OCI-LY3 (cell line): ENCODE results near the gene ANP32A.

Experiments used
- H2AFZ ChIP-seq: fragments of 200-600, 300-600 bp; shearing (Covaris generic); 2 replicates; pipeline ENCODE4 v1.6.0; 2014; ENCODE audit warnings: antibody characterized with exemption, low read depth, low read length
- H3K27ac ChIP-seq: fragments of 200-600, 300-600 bp; sonication (generic); 2 replicates; pipeline ENCODE4 v1.5.1; 2014; ENCODE audit warnings: mild to moderate bottlenecking, low read length, moderate library complexity, mixed read lengths
- H3K27me3 ChIP-seq: fragments of 200-600, 300-600 bp; sonication (generic); 2 replicates; pipeline ENCODE4 v1.6.1; 2014; ENCODE audit warnings: low read depth, low read length, mixed read lengths
- H3K36me3 ChIP-seq: fragments of 200-600, 300-600 bp; sonication (generic); replicated peaks from 2 replicates; pipeline ENCODE3; 2014; ENCODE audit warnings: low read depth, low read length, mixed read lengths
- H3K4me1 ChIP-seq: fragments of 300-600, 200-600 bp; sonication (generic); 2 replicates; pipeline ENCODE4 v1.6.1; 2014; ENCODE audit warnings: low read length, mixed read lengths
- H3K4me2 ChIP-seq: fragments of 200-600, 300-600 bp; sonication (generic); 2 replicates; pipeline ENCODE4 v1.6.1; 2014; ENCODE audit warnings: low read length, mixed read lengths
- H3K4me3 ChIP-seq: fragments of 300-600, 200-600 bp; sonication (generic); 2 replicates; pipeline ENCODE4 v1.5.1; 2014; ENCODE audit warnings: antibody characterized with exemption, mild to moderate bottlenecking, low read length, moderate library complexity
- H3K79me2 ChIP-seq: fragments of 300-600, 200-600 bp; shearing (Covaris generic); 2 replicates; pipeline ENCODE4 v1.6.1; 2014; ENCODE audit warnings: mild to moderate bottlenecking, low read length, mixed read lengths
- H3K9ac ChIP-seq: fragments of 300-600, 200-600 bp; shearing (Covaris generic); 2 replicates; pipeline ENCODE4 v1.6.0; 2014; ENCODE audit warnings: mild to moderate bottlenecking, low read length, moderate library complexity
- H3K9me3 ChIP-seq: fragments of 200-600, 300-600 bp; shearing (Covaris generic); 2 replicates; pipeline ENCODE4 v1.6.1; 2014; ENCODE audit warnings: low read length, mixed read lengths; ENCODE audit not compliant: insufficient read depth
- H4K20me1 ChIP-seq: fragments of 200-600, 300-600 bp; sonication (generic); 2 replicates; pipeline ENCODE4 v1.6.1; 2016; ENCODE audit warnings: low read length, mixed read lengths; ENCODE audit not compliant: insufficient read depth
- CTCF ChIP-seq: fragments of 200-600, 300-600 bp; sonication (generic); IDR thresholded peaks from 2 replicates; pipeline ENCODE4 v1.5.1; 2014; ENCODE audit warnings: antibody characterized with exemption, low read length, low read depth
- EZH2phosphoT487 ChIP-seq: fragments of 200-600 bp; shearing (Covaris generic); IDR thresholded peaks from 2 replicates; pipeline ENCODE4 v1.6.1; 2018; ENCODE audit warnings: antibody characterized with exemption, mixed run types, low read depth

Gene ANP32A

GRCh38 chr15:68786753-68787152 lies 33.9 kb downstream of the ANP32A start:
- Histone ChIP-seq H3K36me3 (peaks cover 78% of the 10 kb centered on the region), H3K9me3 (no peaks in the 10 kb centered on the region), H2AFZ (no peak overlapping the region), H3K4me3 (no peak overlapping the region), H3K4me1 (peaks cover 44% of the 10 kb centered on the region), H3K9ac (no peak overlapping the region), H3K4me2 (no peak overlapping the region), H3K27ac (no peak overlapping the region), H4K20me1 (peaks cover 92% of the 10 kb centered on the region), H3K27me3 (no peaks in the 10 kb centered on the region), H3K79me2 (peaks cover 92% of the 10 kb centered on the region)
- TF ChIP-seq CTCF: no peak
- TF ChIP-seq EZH2phosphoT487: no peak

GRCh38 chr15:68785541-68785940 lies 35.2 kb downstream of the ANP32A start:
- Histone ChIP-seq H3K9me3 (no peaks in the 10 kb centered on the region), H3K4me2 (no peak overlapping the region), H3K4me1 (peaks cover 32% of the 10 kb centered on the region), H4K20me1 (peaks cover 85% of the 10 kb centered on the region), H3K9ac (no peak overlapping the region), H3K79me2 (peaks cover 80% of the 10 kb centered on the region), H2AFZ (no peak overlapping the region), H3K27ac (no peak overlapping the region), H3K4me3 (no peak overlapping the region), H3K36me3 (peaks cover 80% of the 10 kb centered on the region), H3K27me3 (no peaks in the 10 kb centered on the region)
- TF ChIP-seq CTCF (no peak), EZH2phosphoT487 (no peak)

- H3K9me3 ChIP-seq: no peaks in the 10 kb centered on the region
- H3K9ac ChIP-seq: no peak overlapping the region
- no peak overlapping the region for H3K4me2 ChIP-seq
- peaks cover 18% of the 10 kb centered on the region for H3K4me1 ChIP-seq
- no peak overlapping the region for H3K4me3 ChIP-seq
- peaks cover 66% of the 10 kb centered on the region for H3K79me2 ChIP-seq
- peaks cover 78% of the 10 kb centered on the region for H3K36me3 ChIP-seq
- H4K20me1 ChIP-seq: peaks cover 73% of the 10 kb centered on the region
- no peak overlapping the region for H2AFZ ChIP-seq
- no peak for TF ChIP-seq EZH2phosphoT487
- TF ChIP-seq CTCF: no peak
- no peaks in the 10 kb centered on the region for H3K27me3 ChIP-seq
- no peak overlapping the region for H3K27ac ChIP-seq
Observed at GRCh38 chr15:68784206-68784605, 36.5 kb downstream of the ANP32A start.

GRCh38 chr15:68783226-68784058 lies 37.3 kb downstream of the ANP32A start:
- peaks cover 59% of the 10 kb centered on the region for H3K79me2 ChIP-seq
- no peak overlapping the region for H3K9ac ChIP-seq
- H3K4me1 ChIP-seq: peaks cover 16% of the 10 kb centered on the region
- H3K27ac ChIP-seq: no peak overlapping the region
- no peaks in the 10 kb centered on the region for H3K9me3 ChIP-seq
- H3K4me2 ChIP-seq: no peak overlapping the region
- peak; percentile 75 for TF ChIP-seq CTCF
- TF ChIP-seq EZH2phosphoT487: no peak
- H2AFZ ChIP-seq: no peak overlapping the region
- H4K20me1 ChIP-seq: peaks cover 65% of the 10 kb centered on the region
- H3K36me3 ChIP-seq: peaks cover 78% of the 10 kb centered on the region
- no peaks in the 10 kb centered on the region for H3K27me3 ChIP-seq
- no peak overlapping the region for H3K4me3 ChIP-seq
